Measurements from ENCODE around the gene IPO5. TPM values are rescaled to one million over a fixed set of nuclear protein-coding genes. Genes with fewer than 3 reads are reported as not detected.

The IPO5 gene
- total and polyA plus RNA-seq, 12 donors = 20.1 to 87.2 (median 74.0) TPM

DNA sequence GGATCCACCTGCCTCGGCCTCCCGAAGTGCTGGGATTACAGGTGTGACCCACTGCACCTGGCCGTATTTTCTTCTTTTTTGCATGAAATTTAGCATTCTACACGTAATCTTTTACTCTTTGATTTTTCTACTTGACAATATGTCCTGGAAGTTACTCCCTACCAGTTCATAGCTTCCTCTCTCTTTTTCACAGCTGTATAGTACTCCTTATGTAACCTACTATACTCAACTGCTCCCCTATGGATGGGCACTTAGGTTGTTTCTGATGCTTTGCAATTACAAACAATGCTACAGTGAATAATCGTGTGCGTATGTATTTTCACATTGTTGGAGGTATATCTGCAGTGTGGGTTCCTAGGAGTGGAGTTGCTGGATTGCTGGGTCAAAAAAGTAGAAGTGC is 98.9 kb downstream of the IPO5 start:
- H3K27me3 ChIP-seq = no peaks in the 10 kb centered on the region
- TF ChIP-seq, protein P1, sequence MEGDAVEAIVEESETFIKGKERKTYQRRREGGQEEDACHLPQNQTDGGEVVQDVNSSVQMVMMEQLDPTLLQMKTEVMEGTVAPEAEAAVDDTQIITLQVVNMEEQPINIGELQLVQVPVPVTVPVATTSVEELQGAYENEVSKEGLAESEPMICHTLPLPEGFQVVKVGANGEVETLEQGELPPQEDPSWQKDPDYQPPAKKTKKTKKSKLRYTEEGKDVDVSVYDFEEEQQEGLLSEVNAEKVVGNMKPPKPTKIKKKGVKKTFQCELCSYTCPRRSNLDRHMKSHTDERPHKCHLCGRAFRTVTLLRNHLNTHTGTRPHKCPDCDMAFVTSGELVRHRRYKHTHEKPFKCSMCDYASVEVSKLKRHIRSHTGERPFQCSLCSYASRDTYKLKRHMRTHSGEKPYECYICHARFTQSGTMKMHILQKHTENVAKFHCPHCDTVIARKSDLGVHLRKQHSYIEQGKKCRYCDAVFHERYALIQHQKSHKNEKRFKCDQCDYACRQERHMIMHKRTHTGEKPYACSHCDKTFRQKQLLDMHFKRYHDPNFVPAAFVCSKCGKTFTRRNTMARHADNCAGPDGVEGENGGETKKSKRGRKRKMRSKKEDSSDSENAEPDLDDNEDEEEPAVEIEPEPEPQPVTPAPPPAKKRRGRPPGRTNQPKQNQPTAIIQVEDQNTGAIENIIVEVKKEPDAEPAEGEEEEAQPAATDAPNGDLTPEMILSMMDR (IDR thresholded peaks at IDR 0.05) = no peak
- TF ChIP-seq POLR2A (IDR thresholded peaks at IDR 0.05) = no peak
- WGBS, 4 donors = 87 to 96% (median 90%) methylated on average over 6 of the region's 6 CpGs
- intact Hi-C loops (cut with DNase I) = no loop called here
- H3K4me3 ChIP-seq = no peak overlapping the region
- DNase-seq = no peak
- no peaks in the 10 kb centered on the region for H3K9me3 ChIP-seq (replicated peaks in 1 of 3)
- no peaks in the 10 kb centered on the region for H3K4me1 ChIP-seq (replicated peaks in 1 of 2)
- no peaks in the 10 kb centered on the region for H3K36me3 ChIP-seq (replicated peaks in 1 of 2)
- H3K27ac ChIP-seq = no peak overlapping the region

DNA sequence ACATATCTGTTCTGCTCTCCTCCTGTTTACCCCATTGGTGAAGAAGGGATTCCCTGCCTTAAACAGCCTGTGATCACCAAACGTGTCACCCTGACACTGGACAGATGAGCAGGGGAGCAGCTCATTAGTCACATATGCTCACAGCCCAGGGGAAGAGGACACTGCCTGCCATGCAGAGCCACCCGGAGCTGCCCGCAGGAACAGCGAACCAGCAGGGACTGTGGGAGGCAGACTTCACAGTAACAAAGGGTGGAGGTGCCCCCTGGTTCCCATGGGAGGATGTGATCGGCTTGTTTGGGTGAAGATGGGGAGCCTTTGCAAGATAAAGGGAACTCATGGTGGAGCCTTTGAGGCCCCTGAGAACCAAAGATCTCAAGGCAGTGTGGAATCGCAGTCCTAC is 100.8 kb downstream of the IPO5 start:
- Histone ChIP-seq H3K36me3 (replicated peaks in 1 of 2) (no peaks in the 10 kb centered on the region), H3K4me1 (replicated peaks in 1 of 2) (no peaks in the 10 kb centered on the region), H3K27me3 (no peaks in the 10 kb centered on the region), H3K9me3 (replicated peaks in 1 of 3) (no peaks in the 10 kb centered on the region), H3K4me3 (no peak overlapping the region), H3K27ac (no peak overlapping the region)
- 69 to 85% (median 83%) methylated on average over 3 to 6 of the region's 6 CpGs for WGBS, 4 donors
- TF ChIP-seq POLR2A (IDR thresholded peaks at IDR 0.05) = no peak
- TF ChIP-seq, protein P1 (IDR thresholded peaks at IDR 0.05) = no peak
- no peak for DNase-seq
- intact Hi-C loops (cut with DNase I) = no loop called here

DNA sequence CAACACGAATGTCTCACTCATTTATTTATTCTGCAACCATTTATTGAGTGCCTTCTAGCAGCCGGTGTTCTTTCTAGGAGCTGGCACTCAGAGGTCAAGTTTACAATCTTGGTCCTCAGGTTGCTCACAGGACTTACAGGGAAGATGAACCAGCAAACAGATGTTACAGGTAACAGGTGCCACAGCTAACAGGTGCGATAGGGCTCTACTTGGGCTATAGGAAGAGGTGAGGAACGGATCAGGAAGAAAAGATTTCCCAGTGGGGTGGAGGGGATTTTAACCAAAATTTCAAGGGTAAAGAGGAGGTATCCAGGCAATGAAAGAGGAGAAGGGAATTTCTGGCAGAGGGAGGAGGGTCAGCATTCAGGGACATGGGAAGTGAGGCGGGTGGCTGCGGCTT is 102.1 kb downstream of the IPO5 start:
- no peak for TF ChIP-seq POLR2A (IDR thresholded peaks at IDR 0.05)
- TF ChIP-seq, protein P1 (IDR thresholded peaks at IDR 0.05) = no peak

DNA sequence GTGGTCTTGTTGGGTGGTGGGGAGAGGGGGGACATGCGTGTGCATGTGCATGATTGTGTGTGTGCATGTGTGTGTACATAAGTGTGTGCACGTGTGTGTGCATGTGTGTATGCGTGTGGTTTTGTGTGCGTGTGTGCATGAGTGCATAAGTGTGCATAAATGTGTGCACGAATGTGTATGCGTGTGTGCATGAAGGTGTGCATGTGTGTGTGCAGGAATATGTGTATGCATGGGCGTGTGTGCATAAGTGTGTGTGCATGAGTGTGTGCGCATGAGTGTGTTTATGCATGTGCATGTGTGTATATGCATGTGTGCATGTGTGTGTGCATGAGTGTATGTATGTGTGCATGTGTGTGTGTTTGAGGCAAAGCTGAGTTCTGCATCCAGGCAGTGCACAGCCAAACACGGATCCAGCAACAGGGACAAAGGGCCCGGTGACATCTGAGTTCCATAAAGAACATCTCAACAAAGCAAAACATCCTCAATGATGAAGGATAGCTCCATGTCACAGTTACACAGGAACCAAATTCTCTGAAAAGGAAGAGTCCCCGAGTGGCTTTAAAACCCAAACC is 103.5 kb downstream of the IPO5 start:
- 81 to 93% (median 86%) methylated on average over 11 of the region's 11 CpGs for WGBS, 4 donors
- no peaks in the 10 kb centered on the region for H3K9me3 ChIP-seq (replicated peaks in 1 of 3)
- intact Hi-C loops (cut with DNase I) = no loop called here
- no peaks in the 10 kb centered on the region for H3K36me3 ChIP-seq (replicated peaks in 1 of 2)
- TF ChIP-seq, protein P1 (IDR thresholded peaks at IDR 0.05) = no peak
- DNase-seq = no peak
- H3K4me1 ChIP-seq (replicated peaks in 1 of 2) = no peaks in the 10 kb centered on the region
- no peak overlapping the region for H3K4me3 ChIP-seq
- no peak overlapping the region for H3K27ac ChIP-seq
- H3K27me3 ChIP-seq = no peaks in the 10 kb centered on the region

More for the DNA sequence above, 102.1 kb downstream of the IPO5 start:
- H3K27me3 ChIP-seq = no peaks in the 10 kb centered on the region
- 85 to 89% (median 87%) methylated on average over 6 of the region's 6 CpGs for WGBS, 4 donors
- intact Hi-C loops (cut with DNase I) = no loop called here
- no peak overlapping the region for H3K4me3 ChIP-seq
- H3K4me1 ChIP-seq (replicated peaks in 1 of 2) = no peaks in the 10 kb centered on the region
- H3K36me3 ChIP-seq (replicated peaks in 1 of 2) = no peaks in the 10 kb centered on the region
- no peaks in the 10 kb centered on the region for H3K9me3 ChIP-seq (replicated peaks in 1 of 3)
- H3K27ac ChIP-seq = no peak overlapping the region
- no peak for DNase-seq

Measured in adrenal gland (tissue), 12 donors.